ENCODE data around the gene PPP1CB. TPM values are rescaled to one million over a fixed set of nuclear protein-coding genes. Genes with fewer than 3 reads are reported as not detected.

The PPP1CB gene
- total RNA-seq, 1 donor from 2014 or later: 87.7 TPM

Other genes with a start within 250 kb of the PPP1CB start
- gene SPDYA, start 59.0 kb downstream of the PPP1CB start, total RNA-seq: 0.20 and 0.22 TPM in 2 replicates
- gene TRMT61B, start 118.5 kb downstream of the PPP1CB start, total RNA-seq: 6.8 and 13.1 TPM in 2 replicates
- 35.3 and 51.6 TPM in 2 replicates for gene WDR43, start 142.8 kb downstream of the PPP1CB start, total RNA-seq
- gene TOGARAM2, start 229.5 kb downstream of the PPP1CB start, total RNA-seq: under 0.01 TPM in 2 replicates